NT2/D1 (cell line): Measurements from ENCODE around the gene ELAVL3.

ENCODE experiments used
- SUZ12 ChIP-seq: IDR thresholded peaks from 2 replicates; pipeline ENCODE4 v1.6.1; 2011; ENCODE audit not compliant: insufficient read length, insufficient read depth; ENCODE audit errors: extremely low read depth
- YY1 ChIP-seq: IDR thresholded peaks from 2 replicates; pipeline ENCODE4 v1.6.1; 2011; ENCODE audit not compliant: insufficient read length, insufficient read depth
- ZNF274 ChIP-seq: IDR thresholded peaks from 2 replicates; pipeline ENCODE4 v1.6.1; 2011; ENCODE audit warnings: mild to moderate bottlenecking, low read depth, low read length

- TF ChIP-seq SUZ12 (no peak), ZNF274 (no peak), YY1 (no peak)
Observed at GRCh38 chr19:11499220-11499726, 18.4 kb upstream of the ELAVL3 start.
